Brain pericyte (primary cell): ENCODE measurements around the gene CYP19A1.

Experiments
- DNase-seq: peaks from one replicate; pipeline ENCODE4 v3.0.0-alpha.2; 2012; ENCODE audit warnings: low read depth, low spot score

The CYP19A1 gene

DNA sequence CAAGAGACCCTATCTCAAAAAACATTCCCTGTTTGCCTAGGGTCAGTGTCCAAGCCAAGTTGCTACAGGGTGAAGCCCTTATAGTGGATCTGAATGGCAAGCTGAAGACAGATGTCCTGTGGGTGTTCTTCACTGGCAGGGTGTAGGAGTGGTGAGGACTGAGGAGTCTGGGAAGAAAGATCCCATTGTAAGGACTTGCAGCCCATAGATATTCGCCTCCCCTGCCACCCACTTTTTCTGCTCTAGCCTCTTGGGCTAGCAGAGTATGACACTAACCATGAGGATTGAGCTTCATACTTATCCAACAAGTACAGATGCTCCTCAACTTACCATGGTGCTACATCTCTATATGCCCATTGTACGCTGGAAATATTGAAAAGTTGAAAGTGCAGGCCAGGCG, 13.2 kb downstream of the CYP19A1 start:
- DNase-seq = no peak

DNA sequence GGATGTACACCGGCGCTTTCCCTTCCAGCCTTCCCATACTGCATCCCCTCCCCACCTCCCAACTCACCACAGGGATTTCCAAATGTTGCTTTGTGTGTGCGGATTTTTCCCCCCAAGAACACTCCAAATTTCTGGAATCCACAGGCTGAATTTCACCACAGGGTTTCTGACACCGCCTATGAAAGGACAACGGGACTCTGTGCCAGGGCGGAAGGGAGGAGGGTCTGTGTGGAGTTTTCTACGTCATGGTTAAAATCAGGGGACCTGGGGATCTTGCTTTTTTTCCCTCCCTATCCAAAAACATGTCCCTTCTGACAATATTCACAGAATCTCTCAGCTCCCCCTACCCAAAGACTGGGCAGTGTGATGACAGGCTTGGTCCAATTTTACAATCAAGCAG, 14.6 kb downstream of the CYP19A1 start:
- no peak for DNase-seq

DNA sequence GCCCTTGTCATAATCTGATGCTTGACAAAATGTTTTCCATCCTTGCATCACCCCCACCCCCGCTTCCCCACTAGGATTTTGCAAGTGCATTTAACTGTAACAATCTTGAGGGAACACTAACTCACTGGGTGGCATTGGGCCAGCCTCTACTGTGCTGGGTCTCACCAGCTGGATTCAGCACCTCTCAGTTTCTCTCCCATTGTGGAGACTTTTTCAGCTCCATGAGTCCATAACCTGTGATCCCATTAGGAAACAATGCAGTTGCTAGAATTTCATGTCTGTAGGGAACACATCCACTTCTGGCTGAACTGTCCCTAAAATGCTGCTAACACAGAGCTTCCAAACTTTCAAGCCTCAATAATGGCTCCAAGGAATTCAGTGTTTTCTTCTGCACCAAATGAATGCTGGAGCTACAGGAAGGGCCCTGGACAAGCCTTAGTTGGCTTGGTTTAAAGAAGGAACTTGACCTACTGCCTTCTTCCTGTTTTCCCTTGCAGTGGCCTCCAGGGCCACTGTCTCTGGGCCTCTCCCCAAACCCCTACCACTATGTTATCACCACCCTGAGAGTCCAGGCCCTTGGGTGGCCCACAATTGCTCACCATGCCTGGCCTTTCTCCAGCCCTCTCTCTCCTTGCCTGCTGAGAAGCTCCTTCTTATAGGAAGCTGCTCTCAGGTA, 15.6 kb downstream of the CYP19A1 start:
- DNase-seq = no peak

DNA sequence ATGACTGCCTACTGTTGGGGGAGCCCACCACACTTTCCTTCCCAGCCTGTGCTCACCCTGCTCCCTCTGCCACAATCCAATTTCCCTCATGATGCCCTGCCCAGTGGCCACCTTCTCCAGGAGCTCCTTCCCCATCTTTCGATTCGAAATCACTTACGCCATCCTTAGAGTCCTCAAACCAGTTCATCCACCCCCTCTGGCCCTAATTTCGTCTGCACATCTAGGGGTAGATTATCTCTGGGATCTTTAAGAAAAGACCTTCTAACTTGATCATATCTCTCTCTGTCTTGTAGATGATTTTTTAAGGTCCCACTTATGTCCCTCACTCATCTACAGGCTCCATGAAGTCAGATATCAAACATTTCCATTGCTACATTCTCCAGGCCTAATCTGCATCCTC, 17.1 kb downstream of the CYP19A1 start:
- DNase-seq = no peak

DNA sequence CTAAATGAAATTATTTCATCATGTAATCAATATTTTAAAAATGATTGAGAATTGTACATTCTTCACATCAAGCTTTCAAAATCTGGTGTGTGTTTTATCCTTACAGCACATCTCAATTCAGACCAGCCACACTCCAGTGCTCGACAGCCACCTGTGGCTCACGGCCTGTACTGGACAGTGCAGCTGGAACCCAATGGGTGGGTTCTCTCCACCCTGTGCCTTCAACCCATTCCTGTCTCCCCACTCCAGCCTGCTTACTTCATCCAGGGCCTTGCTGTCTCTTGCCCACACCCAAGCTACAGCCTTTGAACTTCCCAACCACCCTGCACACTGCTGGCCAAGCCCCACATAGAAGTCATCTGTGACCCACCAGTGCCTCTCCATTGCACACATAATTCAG, 17.6 kb downstream of the CYP19A1 start:
- DNase-seq = no peak

DNA sequence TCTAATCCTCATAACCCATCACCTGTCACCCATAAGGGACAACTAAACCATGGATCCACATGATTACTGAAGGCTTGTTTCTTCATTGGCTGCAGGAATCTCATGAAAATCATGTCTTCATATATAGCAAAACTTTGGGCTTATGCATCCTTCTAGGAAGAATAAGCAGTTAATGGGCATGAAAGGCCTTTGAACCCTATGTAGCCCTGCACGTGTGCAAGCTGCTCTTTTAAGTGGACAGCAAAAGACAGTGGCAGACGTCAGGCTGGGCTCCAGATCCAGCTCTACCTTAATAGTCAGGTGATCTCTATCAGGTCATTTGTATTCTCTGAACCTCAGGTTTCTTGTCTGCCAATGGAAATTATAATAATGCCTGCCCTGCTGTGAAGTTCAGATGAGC, 18.9 kb downstream of the CYP19A1 start:
- DNase-seq = no peak

DNA sequence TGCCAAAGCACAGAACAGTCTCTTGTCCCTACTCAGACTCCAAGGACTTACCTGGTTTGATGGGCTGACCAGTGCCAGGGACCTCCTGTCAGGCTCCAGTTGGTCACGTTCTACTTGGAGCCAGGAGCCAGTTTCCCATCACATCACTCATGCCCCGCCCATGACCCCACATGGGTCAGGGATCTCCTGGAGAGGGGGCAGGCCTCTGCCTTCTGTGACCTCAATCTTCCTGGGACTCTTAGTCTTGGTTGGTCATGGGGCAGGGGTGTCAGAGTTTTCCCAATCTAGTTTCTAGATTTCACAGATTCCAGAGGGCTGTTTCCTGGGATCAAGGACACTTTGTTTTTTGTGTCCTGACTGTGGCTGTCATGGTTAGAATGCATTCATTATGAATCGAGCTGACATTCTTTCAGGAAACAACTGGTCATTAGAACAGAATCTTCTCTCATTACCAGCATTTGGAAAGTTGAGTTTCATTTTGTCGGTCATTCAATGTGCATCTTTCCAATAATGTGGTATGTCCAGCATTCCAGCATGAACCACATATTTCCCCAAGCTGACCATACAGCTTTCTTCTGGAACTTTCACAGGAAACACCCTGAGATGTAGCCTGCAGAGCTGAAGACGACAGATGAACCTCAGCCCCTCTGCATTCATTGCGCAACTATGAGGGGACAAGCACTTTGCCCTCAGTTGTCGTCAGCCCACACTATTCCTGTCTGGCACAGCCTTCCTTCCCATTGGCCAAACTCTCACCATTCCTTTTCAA, 19.8 kb downstream of the CYP19A1 start:
- no peak for DNase-seq

DNA sequence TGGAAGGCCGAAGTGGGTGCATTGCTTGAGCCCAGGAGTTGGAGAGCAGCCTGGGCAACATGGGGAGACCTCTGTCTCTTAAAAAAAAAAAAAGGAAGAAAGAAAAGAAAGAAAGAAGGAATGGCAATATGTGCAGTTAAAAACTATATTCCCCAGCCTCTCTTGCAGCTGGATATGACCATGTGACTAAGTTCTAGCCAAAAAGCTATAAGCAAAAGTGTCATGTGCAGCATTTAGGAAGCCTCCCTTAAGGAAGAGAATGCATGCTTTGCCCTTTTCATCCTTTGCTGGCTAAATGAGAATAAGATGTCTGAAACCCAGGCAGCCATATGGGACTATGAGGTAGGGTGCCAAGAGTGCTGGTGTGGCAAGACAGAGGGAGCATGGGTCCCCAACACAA, 21.8 kb downstream of the CYP19A1 start:
- DNase-seq = no peak

DNA sequence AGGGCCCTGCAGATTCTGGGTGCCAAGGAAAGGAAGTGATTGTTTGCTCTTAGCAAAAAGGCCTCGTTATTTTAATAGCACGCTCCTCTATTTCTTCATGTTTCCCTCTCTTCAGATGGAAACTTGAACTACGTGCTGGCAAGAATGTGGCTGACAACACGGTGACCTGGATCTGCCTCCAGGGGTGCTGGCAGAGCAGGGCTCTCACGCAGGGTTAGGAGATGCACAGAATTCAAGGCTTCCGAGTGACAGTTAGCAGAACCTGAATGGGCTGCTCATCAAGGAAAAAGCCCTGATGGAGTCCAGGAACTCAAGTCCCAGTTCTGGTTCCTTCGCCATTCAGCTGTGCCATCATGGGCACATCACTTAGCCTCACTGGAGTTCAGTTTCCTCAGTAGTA, 22.7 kb downstream of the CYP19A1 start:
- DNase-seq = no peak

DNA sequence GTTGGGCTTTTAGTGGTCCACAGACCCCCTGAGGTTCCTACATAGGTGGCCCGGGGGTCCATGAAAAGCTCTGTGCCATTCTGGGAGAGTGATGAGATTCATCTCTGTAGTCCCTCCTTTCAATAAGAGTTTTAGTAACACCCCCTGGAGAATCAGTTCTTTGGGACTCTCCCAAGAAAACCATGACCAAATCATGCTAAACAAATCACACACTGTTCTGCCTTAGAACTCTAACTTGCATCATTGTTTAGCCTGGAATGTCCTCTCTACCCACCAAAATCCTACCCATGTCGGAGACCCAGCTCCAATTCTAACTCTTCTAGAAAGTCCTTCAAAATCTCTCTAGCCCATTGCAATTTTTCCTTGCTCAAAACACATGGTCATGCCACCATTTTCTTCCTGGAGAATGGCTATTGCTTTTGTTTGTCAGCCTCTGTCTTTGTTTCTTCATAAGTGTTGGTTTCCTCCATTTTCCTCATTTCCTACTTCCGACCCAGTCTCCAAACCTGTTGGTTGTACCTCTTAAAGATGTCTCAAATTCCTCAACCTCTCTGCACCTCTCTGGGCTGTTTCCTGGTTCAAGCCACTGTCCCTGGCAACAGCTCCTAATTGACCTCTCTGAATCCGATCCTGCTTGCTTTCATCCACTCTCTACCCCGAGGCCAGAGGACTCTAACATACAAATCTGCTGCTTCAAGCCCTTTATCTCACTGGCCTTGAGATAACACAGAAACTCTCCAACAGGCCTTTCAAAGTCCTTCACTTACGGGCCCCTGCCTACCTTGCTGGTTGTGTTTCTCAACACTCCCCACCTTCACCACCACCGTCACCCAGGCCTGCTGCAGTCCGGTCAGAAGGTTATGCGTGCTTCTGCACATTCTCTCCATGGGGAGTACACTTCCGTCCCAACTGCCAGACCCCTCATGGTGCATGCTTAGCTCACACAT, 23.7 kb downstream of the CYP19A1 start:
- no peak for DNase-seq

DNA sequence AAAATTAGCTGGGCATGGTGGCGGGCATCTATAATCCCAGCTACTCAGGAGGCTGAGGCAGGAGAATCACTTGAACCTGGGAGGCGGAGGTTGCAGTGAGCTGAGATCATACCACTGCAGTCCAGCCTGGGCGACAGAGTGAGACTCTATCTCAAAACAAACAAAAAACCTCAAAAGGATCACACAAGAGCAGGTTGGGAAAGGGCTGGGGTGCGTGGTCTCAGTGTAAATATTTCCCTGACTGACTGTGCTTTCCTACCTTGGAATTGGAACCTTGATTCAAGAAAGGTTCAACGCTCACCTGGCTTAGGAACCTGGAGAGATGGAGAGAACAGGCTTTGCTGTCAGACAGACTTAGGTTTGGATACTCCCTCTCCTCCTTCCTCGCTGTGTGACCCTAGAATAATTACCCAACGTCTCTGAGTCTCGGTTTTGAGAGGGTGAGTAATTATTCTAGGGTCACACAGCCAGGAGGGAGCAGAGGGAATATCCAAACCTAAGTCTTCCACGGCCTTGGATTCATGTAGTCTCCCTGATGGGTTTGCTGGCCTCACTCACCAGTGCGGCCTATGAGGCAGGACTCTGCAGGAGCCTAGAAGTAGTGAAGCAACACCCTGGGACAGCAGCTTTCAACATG, 24.6 kb downstream of the CYP19A1 start:
- DNase-seq = no peak

DNA sequence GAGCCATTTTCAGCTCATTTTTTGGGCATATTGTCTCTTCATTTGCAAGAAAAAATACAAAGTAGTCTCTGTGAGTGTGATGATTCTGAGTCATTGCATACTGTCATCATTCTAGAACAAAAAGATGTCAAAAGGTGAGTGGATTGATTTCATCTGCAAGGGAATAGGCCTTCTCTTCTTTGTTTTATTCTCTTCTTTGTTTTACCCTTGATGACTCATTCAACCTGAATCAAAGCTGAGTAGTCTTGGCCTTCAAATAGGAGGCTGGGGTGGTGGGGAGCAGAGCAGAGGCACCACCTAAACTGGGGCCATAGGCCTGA, 25.4 kb downstream of the CYP19A1 start:
- DNase-seq = no peak

DNA sequence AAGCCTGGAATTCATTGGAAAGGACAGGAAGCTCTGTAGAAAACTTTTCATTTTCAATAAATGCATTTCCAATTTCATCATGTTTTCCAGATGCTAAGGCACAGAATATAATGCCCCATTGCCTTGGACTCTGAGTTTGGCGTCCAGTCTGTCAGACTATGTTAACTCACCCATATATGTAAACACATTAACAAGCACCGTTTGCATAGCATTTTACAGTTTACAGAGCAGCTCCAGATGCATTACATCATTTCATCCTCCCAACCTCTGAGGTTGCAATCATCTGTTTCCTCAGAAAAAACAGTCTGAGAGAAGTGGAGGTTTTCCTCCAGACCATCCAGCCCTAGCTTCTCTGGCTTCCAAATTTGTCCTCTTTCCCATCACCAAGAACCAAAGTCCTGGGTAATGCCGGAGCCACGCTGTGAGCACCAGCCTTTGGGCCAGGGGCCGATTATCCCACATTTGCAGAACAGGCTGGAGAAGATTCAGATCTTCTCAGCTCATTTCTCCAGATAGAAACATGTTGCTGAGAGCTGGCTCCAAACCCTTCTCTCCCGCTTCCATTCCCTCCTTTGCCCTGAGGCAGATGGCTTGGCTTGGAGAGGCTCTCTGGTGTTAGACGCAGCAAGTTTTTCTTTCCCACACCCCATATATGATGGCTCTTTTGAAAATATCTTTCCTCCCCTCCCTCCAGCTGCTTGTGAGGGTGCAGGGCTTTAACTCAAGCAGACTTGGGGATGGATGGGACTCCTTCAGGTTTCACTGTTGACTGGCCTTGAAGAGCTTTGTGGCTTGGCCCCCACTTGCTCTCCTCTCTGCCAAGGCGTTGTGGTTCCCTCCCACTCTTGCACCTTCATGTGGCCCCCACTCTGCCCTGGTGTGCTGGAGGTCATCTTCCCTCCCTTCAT, 26.0 kb downstream of the CYP19A1 start:
- no peak for DNase-seq

DNA sequence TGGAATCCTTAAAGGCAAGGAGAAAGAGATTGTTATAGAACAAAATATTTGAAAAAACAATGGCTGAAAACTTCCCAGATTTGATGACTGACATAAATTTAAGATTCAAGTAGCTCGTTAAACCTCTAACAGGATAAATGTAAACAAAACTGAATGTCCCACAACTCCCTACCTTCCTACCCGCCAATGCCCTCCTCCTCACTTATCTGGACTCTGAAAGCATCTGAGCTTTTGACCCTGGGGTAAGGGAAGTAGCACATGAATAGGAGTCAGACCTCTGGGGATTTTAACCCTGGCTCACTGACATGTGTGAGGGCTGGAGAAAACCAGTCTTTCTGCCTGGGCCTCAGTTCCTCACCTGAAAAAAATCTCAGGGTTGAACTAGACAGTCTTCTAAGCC, 26.9 kb downstream of the CYP19A1 start:
- no peak for DNase-seq

DNA sequence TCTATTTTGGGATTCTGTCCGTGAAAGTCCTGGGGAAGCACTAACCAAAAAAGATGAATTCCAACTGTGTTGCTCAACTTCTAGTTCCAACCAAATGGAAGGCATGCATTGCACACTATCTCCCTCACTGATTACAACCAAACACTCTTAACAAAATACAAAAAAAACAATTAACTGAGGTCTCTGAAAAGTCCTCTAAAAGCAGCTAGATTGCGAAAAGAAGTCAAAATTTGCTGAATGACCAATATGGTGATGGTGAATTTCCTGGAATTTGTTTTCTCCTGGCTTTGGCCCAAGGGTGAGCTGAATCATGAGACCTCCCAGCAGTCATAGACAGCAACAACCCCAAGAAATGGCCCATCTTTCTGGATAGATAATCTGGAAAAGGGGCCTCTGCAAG, 28.3 kb downstream of the CYP19A1 start:
- no peak for DNase-seq

DNA sequence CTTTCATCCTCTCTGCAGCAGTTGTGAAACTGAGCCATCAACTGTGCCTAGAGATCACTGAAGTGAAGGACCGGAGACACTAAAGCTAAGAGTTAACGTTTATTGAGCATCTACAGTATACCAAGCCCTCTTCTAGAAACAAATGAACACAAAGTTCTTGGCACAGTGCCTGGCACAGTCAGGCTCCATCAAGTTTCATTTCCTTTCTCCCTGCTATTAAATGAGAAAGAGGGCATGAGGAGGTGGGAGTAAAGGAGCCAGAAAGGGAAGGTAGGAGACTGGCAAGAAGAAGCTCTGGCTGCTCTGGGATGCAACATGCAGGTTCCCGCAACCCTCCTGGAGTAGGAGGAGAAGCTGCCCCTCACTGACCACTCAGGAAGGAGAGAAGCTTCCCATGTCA, 30.6 kb downstream of the CYP19A1 start:
- no peak for DNase-seq

DNA sequence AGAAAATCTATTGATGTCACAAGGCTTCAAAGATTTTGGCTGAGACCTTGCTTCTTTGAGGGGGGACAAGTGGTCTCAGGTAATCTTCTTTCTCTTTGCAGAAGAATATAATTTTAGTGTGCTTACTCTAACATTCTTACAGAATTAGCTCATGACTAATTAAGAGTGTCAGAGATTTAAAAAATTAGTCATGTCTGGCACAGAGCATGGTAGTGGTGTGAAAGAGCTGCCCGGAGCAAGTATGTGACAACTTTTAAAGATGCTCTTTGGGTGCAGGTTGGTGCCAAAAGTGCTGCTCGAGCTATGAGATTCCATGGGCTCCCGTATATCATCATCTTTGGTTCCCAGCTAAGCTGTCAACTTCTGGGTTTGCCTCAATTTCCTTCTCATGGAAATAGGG, 31.1 kb downstream of the CYP19A1 start:
- no peak for DNase-seq

DNA sequence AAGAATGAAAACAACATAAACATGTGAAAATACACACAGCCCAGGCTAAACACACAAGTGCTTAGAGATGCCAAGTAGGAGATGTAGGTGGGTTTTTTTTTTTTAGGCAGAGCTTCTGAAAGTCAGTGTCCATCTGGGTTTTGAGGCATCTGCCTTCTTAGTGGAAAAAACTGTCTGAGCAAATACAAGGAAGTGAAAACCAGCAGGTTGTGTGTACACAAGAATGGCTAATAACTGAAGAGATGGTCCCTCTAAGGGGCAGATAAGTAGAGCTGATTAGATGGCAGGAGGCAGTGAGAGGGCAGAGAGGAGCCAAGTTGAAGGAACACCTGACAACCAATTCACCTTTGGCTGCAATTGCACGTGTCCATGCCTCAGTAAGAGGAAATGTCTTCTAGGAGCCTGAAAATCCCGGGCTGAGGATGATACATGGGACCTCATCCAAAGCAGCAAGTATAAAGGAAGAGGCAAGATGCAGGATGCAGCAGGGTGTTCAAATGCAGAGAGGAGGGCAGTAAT, 34.9 kb downstream of the CYP19A1 start:
- no peak for DNase-seq

DNA sequence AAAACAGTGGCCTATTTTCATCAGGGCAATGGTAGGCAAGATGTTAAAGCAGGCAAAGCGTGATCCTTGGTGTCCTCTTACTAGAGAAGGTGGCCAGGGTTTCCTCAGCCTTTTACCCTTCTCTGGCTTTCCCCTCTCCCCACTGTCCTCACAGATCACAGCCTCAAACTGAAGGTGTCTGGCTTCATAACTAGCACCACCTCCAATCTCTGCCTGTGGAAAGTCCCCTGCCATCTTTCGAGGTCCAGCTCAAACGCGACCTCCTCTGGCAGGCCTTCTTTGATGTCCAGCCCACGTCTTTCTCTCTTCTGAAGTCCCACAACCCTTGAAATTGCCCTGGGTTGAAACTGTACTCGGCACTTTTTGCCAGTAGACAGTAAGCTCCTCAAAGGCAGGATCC, 35.9 kb downstream of the CYP19A1 start:
- no peak for DNase-seq

DNA sequence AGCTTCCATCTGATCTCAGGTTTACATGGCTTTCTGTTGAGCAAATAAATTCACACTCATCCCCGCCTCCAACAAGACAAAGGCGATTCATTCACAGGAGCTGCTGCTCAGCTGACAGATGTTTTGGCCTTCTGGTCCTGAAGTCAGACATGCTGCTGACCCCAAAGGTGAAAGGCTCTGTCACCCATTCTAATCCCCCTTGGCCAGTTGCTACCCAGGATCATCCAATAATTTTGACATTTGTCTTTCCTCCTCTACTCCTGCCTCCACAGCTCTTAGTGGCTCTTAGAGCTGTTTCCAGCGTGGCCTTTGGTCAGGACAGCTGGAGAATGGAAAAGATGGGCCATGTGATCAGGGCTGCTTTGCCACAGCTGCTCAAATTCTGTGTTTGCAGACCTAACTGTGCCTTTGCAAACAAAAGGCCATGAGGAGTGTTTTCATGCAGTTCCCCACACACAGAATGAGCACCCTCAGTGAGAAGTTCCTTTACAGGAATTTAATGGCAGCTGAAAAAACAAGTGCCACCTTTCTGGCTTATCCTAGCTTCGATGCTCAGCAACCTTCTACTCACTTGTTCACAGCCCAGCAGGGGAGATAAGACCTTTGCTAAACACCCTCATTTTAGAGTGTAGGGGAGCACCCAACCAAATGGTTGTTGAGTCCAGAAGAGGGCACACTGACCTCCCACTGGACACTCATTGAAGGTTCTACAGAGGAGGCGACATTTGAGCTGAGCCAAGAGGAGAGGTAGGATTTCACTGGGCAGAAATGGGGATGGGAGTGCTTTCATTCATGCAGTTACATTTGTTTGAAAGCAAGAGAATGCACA, 39.0 kb downstream of the CYP19A1 start:
- DNase-seq = no peak
